Subcutaneous abdominal adipose tissue (tissue), 5 donors: ENCODE measurements around the gene LMOD3.

Source experiments
- H3K27ac ChIP-seq: one replicate; pipeline ENCODE4 v1.7.0; 2013; ENCODE audit warnings: low read depth, mild to moderate bottlenecking, inconsistent platforms, low read length, moderate library complexity
- H3K27me3 ChIP-seq, 5 donors: one replicate each; pipeline ENCODE4 v1.7.0; 2013; ENCODE audit warnings: low read length in 5 of 5, inconsistent platforms in 1 of 5; ENCODE audit not compliant: control insufficient read depth in 5 of 5, insufficient read depth in 4 of 5
- H3K36me3 ChIP-seq, 5 donors: one replicate each; pipeline ENCODE4 v1.7.0; 2013; ENCODE audit warnings: low read length in 5 of 5; ENCODE audit not compliant: control insufficient read depth in 5 of 5, insufficient read depth in 5 of 5
- H3K4me1 ChIP-seq, 5 donors: one replicate each; pipeline ENCODE4 v1.7.0; 2013; ENCODE audit warnings: low read length in 5 of 5, mild to moderate bottlenecking in 3 of 5, moderate library complexity in 1 of 5; ENCODE audit not compliant: control insufficient read depth in 5 of 5, insufficient read depth in 5 of 5
- H3K4me3 ChIP-seq, 5 donors: one replicate each; pipeline ENCODE4 v1.7.0; 2013; ENCODE audit warnings: low read length in 5 of 5, low read depth in 1 of 5
- H3K9ac ChIP-seq, 5 donors: one replicate each; pipeline ENCODE4 v1.7.0; 2013; ENCODE audit warnings: low read length in 5 of 5, mild to moderate bottlenecking in 4 of 5, moderate library complexity in 3 of 5
- H3K9me3 ChIP-seq, 5 donors: one replicate each; pipeline ENCODE4 v1.7.0; 2013; ENCODE audit warnings: low read length in 5 of 5; ENCODE audit not compliant: control insufficient read depth in 5 of 5
- donor health status: healthy.
- donor health status: healthy.
- donor health status: healthy.
- donor health status: healthy.
- donor health status: healthy.

The LMOD3 gene

GRCh38 chr3:69079269-69080159, 42.9 kb downstream of the LMOD3 start:
- Histone ChIP-seq H3K4me3 (peak overlapping the region; percentile 75 to 85 (median 80)), H3K4me1 (peaks cover 9 to 47% (median 44%) of the 10 kb centered on the region in 5 donors), H3K36me3 (peaks cover 0 to under 1% (median 0%) of the 10 kb centered on the region in 5 donors), H3K27ac (peak overlapping the region; percentile 65), H3K27me3 (no peaks in the 10 kb centered on the region), H3K9ac (peak overlapping the region; percentile 69 to 85 (median 75)), H3K9me3 (no peaks in the 10 kb centered on the region)

- Histone ChIP-seq H3K36me3 (peaks cover 9 to 38% (median 17%) of the 10 kb centered on the region in 5 donors), H3K4me3 (no peak overlapping the region), H3K9me3 (no peaks in the 10 kb centered on the region)
Measured at GRCh38 chr3:69072928-69073327, 49.5 kb downstream of the LMOD3 start.

GRCh38 chr3:69066121-69066520, 56.3 kb downstream of the LMOD3 start:
- H3K4me3 ChIP-seq, result no peak overlapping the region
- H3K4me1 ChIP-seq, result peaks cover 0 to 7% (median 0%) of the 10 kb centered on the region in 5 donors
- no peak overlapping the region for H3K27ac ChIP-seq
- H3K9ac ChIP-seq, result no peak overlapping the region
- H3K9me3 ChIP-seq, result no peaks in the 10 kb centered on the region
- peaks cover 20 to 32% (median 25%) of the 10 kb centered on the region in 5 donors for H3K36me3 ChIP-seq
- H3K27me3 ChIP-seq, result no peaks in the 10 kb centered on the region

More at GRCh38 chr3:69072928-69073327, 49.5 kb downstream of the LMOD3 start:
- H3K4me1 ChIP-seq, result peaks cover 0 to 4% (median 4%) of the 10 kb centered on the region in 5 donors
- H3K27ac ChIP-seq, result no peak overlapping the region
- H3K9ac ChIP-seq, result no peak overlapping the region
- H3K27me3 ChIP-seq, result no peaks in the 10 kb centered on the region

GRCh38 chr3:69065318-69065964, 57.0 kb downstream of the LMOD3 start:
- H3K36me3 ChIP-seq, result peaks cover 24 to 31% (median 29%) of the 10 kb centered on the region in 5 donors

GRCh38 chr3:69063636-69064035, 58.8 kb downstream of the LMOD3 start:
- Histone ChIP-seq H3K27me3 (no peaks in the 10 kb centered on the region), H3K9ac (peak overlapping the region in 1 of 5 donors; percentile 20), H3K4me3 (no peak overlapping the region), H3K9me3 (no peaks in the 10 kb centered on the region), H3K4me1 (peaks cover 0 to 7% (median 0%) of the 10 kb centered on the region in 5 donors), H3K27ac (no peak overlapping the region), H3K36me3 (peaks cover 28 to 43% (median 38%) of the 10 kb centered on the region in 5 donors)

More at GRCh38 chr3:69065318-69065964, 57.0 kb downstream of the LMOD3 start:
- Histone ChIP-seq H3K9ac (no peak overlapping the region), H3K9me3 (no peaks in the 10 kb centered on the region), H3K27me3 (no peaks in the 10 kb centered on the region), H3K4me1 (peaks cover 0 to 7% (median 0%) of the 10 kb centered on the region in 5 donors), H3K4me3 (no peak overlapping the region), H3K27ac (no peak overlapping the region)

GRCh38 chr3:69059688-69060087, 62.7 kb downstream of the LMOD3 start:
- Histone ChIP-seq H3K27ac (no peak overlapping the region), H3K27me3 (no peaks in the 10 kb centered on the region), H3K9me3 (no peaks in the 10 kb centered on the region), H3K9ac (no peak overlapping the region), H3K4me3 (no peak overlapping the region), H3K36me3 (peaks cover 35 to 66% (median 52%) of the 10 kb centered on the region in 5 donors), H3K4me1 (peaks cover 0 to 7% (median 0%) of the 10 kb centered on the region in 5 donors)

- Histone ChIP-seq H3K4me1 (peaks cover 0 to 3% (median 0%) of the 10 kb centered on the region in 5 donors), H3K27me3 (no peaks in the 10 kb centered on the region), H3K27ac (no peak overlapping the region), H3K4me3 (no peak overlapping the region), H3K9me3 (no peaks in the 10 kb centered on the region), H3K9ac (no peak overlapping the region), H3K36me3 (peaks cover 36 to 67% (median 53%) of the 10 kb centered on the region in 5 donors)
Measured at GRCh38 chr3:69058947-69059224, 63.5 kb downstream of the LMOD3 start.

- Histone ChIP-seq H3K9me3 (no peaks in the 10 kb centered on the region), H3K9ac (no peak overlapping the region), H3K27me3 (no peaks in the 10 kb centered on the region), H3K36me3 (peaks cover 36 to 71% (median 53%) of the 10 kb centered on the region in 5 donors), H3K27ac (no peak overlapping the region), H3K4me3 (no peak overlapping the region), H3K4me1 (no peaks in the 10 kb centered on the region)
Measured at GRCh38 chr3:69058180-69058946, 64.0 kb downstream of the LMOD3 start.
